Fibroblast of skin of right quadriceps (primary cell): ENCODE results near the gene ICA1.
A peak's percentile ranks its signal among the peaks of the same experiment; 100 is the strongest.

Source experiments
- DNase-seq: peaks from one replicate; pipeline ENCODE4 v3.0.0-alpha.2; 2013

The ICA1 gene

GRCh38 chr7:8197994-8198698 lies 63.8 kb downstream of the ICA1 start:
- no peak for DNase-seq

GRCh38 chr7:8192897-8193296 lies 69.1 kb downstream of the ICA1 start:
- no peak for DNase-seq

GRCh38 chr7:8190119-8190895 lies 71.7 kb downstream of the ICA1 start:
- DNase-seq: peak; percentile 45

- DNase-seq: no peak
Observed at GRCh38 chr7:8189625-8190024, 72.3 kb downstream of the ICA1 start.

DNA sequence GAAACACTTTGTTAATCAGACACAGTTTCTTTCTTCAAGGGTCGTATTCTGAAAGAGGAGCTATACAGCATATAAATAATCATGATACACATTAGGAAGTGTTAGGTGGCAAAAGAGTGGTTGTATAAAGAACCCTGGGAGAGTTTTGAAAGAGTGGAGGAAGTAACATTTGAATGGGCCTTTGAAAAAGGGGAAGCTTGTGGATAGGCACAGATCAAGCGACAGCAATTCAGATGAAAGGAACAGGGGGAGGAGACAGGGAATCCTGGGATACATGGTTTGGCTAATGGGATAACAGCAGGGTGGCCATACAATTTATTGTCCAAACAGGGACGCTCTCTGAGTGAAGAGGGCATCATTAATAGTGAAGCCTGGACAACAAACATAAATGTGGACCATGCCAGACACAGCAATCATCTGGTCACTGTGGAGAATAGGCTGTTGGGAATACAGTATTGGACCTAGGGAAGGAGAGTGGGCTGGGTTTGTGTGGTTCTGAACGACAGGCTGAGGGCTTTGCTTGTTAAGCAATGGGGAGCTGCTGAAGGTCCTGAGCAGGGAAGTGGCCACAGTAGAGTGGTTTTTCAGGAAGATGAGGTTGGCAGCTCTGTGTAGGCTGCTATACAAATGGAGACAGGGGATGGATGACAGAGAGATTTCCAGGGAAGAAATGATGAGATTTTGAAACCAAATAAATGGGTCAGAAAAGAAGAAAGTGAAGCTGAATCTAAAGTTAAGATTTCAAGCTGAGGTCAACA lies 75.9 kb downstream of the ICA1 start:
- no peak for DNase-seq

GRCh38 chr7:8184221-8184620 lies 77.7 kb downstream of the ICA1 start:
- no peak for DNase-seq

GRCh38 chr7:8179486-8179885 lies 82.5 kb downstream of the ICA1 start:
- no peak for DNase-seq

GRCh38 chr7:8178353-8178752 lies 83.6 kb downstream of the ICA1 start:
- DNase-seq: no peak

GRCh38 chr7:8177109-8177933 lies 84.6 kb downstream of the ICA1 start:
- no peak for DNase-seq

- no peak for DNase-seq
Observed at GRCh38 chr7:8176370-8177081, 85.4 kb downstream of the ICA1 start.

DNA sequence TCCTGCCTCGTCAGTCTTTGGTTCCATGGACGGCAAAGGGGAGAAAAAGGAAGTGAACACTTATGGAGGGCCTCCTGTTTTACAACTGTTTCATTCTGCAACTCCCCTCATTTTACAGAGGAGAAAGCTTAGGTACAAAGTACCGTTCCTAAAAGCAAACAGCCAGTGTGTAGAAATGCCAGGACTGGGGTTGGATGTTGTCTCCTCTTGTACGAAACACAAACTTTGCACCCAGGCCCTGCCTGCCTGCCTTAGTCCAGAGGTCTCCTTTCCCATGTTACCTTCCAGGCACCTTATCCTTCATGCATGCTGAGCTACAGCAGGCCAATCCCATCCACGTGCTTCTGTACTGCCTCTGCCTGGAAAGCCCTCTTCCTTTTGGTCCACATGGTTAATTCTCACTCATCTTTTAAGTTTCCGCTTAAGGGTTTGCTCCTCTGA lies 86.0 kb downstream of the ICA1 start:
- no peak for DNase-seq

GRCh38 chr7:8172372-8173354 lies 89.3 kb downstream of the ICA1 start:
- no peak for DNase-seq

GRCh38 chr7:8169171-8169570 lies 92.8 kb downstream of the ICA1 start:
- DNase-seq: no peak

DNA sequence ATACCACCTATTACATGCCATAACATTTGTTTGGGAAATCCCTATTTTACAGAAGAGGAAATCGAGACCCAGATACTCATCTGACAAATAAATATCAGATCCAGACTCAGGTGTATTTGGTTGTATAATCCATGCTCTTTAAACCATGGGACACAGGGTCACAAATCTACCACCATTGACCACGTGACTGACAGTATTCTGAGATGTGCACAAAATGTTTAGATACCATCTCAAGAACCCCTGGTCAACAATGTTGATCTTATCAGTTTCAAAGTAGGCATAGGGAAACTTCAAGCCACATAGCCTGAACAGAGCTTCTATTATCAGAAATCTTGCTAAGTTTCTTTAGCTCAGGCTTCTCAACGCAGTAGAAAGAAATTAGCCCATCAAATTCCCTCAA lies 93.6 kb downstream of the ICA1 start:
- DNase-seq: no peak

GRCh38 chr7:8165150-8165549 lies 96.8 kb downstream of the ICA1 start:
- no peak for DNase-seq

DNA sequence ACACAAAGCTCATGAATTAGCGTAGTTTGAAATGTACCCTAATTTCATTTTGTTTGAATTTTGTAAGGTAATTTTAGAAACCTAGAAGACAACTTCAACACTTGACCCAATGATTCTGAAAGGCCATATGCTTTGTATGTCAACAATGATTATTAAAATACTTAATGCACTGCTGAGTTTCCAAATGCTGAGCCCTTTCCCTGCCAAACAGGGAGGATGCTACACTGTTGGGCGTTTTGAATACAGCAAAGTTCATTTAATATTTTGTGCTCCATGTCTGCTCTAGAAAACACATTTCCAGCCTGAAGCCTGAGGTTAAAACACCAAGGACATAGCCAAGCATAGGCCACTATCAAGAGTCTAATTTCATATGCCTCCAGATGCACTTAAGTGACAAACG lies 99.8 kb downstream of the ICA1 start:
- no peak for DNase-seq

DNA sequence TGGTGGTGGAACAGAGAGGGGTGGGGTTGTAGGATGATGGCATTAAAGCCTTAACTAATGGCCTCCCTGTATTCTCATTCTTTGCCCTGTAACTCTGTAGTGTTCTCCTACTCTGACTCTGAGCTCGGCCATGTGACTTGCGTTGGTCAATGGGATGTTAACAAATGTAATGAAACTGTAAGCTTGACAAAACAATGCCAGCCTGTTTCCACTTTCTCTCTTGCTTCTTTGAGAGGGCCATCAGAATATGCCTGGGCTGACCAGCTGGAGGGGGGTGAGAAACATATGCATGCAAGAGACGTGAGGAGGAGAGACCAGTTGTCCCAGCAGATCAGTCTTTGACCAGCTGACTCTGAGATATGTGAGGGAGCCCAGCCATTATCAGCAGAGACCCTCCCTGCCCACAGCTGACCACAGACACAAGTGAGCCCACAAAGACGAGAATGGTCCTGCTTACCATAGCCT lies 100.6 kb downstream of the ICA1 start:
- DNase-seq: no peak

GRCh38 chr7:8160779-8161345 lies 101.1 kb downstream of the ICA1 start:
- no peak for DNase-seq

DNA sequence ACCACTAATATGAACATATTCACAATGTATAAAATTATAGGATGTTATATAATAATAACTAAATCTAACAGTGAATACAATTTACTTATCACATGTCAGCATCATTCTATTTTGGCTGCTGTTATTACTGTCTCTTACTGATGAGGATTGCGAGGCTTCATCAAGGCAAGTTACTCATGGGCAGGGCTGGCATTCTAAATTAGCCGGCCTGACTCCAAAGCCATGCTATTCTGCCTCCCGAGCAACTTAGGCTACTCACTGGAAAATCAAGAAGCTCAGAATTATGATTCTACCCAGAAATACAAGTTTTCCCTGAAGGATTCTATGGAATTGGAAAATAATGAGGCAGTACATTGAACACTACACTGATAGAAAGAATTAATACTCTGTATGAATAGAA lies 101.7 kb downstream of the ICA1 start:
- DNase-seq: no peak

DNA sequence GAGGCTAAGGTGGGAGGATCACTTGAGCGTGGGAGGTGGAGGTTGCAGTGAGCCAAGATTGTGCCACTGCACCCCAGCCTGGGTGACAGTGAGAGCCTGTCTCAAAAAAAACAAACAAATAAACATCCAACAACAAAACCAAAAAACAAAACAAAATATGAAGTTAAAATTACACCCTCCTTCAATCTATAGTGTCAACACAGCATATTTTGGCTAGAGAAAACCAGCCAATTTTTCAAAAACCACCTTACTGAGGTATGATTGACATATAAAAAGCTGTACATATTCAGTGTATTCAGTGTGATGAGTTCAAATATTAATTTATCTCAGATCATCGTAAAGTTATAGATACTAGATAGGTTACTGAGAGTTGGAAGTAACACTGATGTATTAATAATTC lies 102.4 kb downstream of the ICA1 start:
- DNase-seq: no peak
